ENCODE measurements around the gene SPPL2B.

GRCh38 chr19:2382530-2383222 lies 54.2 kb downstream of the SPPL2B start:
- TF ChIP-seq EP300 (IDR thresholded peaks at IDR 0.05) (no peak), CTCF (IDR thresholded peaks at IDR 0.05) (no peak), POLR2A (IDR thresholded peaks at IDR 0.05) (no peak), POLR2AphosphoS5 (IDR thresholded peaks at IDR 0.05) (no peak)

Measured in gastroesophageal sphincter (tissue), 3 donors.